ENCODE results near the gene ULK4. TPM values are rescaled to one million over a fixed set of nuclear protein-coding genes. Genes with fewer than 3 reads are reported as not detected.

ULK4 gene
- total and polyA plus RNA-seq, 2 donors (not counting 1 experiment from before 2014, with no cell fraction given), result 9.1 to 9.7 TPM

DNA sequence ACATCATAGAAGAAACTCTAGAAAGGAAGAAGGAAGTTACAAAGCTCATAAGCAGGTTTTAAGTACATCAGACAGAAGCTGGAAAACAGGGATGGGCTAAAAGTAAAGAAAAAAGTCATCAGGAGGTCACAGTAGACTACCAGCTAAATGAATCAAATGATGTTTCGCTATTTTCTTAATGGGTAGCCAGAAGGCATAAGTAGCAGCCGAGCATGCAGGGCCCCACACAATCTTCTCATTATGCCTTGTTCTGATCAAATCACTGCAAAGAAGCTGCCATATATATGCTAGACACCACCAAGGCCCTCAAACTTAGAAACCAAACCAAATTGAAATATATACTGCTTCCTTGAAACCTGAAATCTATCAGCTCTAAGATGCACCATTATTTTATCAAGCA lies 349.1 kb downstream of the ULK4 start:
- Histone ChIP-seq H3K9ac (ENCODE audit: insufficient read depth, low read length) (no peak overlapping the region), H3K27ac (ENCODE audit: insufficient read depth, low read length) (no peak overlapping the region)
- no peak for DNase-seq (ENCODE audit: low read depth in 2 of 2)

DNA sequence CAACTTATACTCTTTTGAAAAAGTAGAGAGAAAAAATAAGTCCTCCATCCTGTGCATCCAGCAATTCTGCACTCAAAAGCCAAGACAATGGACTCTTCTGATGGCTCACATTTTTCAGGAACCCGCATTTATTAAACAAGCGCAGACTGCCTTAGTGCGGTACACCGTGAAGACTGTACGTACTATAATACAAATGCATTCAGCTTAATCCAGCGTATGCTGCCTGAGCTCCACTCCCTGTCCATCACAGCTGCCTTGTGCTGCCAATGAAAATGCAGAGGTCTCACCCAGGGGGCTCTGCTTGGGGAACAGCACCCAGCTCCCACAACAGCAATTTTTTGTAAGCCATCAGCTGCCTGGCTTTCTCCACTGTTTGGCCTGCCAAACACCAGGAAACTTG lies 350.9 kb downstream of the ULK4 start:
- H3K27ac ChIP-seq (ENCODE audit: insufficient read depth, low read length), result no peak overlapping the region
- no peak overlapping the region for H3K9ac ChIP-seq (ENCODE audit: insufficient read depth, low read length)
- DNase-seq (ENCODE audit: low read depth in 2 of 2), result no peak
- no peaks in the 10 kb centered on the region for H3K36me3 ChIP-seq (ENCODE audit: control insufficient read depth, insufficient read depth, low read length)
- TF ChIP-seq, protein P1, sequence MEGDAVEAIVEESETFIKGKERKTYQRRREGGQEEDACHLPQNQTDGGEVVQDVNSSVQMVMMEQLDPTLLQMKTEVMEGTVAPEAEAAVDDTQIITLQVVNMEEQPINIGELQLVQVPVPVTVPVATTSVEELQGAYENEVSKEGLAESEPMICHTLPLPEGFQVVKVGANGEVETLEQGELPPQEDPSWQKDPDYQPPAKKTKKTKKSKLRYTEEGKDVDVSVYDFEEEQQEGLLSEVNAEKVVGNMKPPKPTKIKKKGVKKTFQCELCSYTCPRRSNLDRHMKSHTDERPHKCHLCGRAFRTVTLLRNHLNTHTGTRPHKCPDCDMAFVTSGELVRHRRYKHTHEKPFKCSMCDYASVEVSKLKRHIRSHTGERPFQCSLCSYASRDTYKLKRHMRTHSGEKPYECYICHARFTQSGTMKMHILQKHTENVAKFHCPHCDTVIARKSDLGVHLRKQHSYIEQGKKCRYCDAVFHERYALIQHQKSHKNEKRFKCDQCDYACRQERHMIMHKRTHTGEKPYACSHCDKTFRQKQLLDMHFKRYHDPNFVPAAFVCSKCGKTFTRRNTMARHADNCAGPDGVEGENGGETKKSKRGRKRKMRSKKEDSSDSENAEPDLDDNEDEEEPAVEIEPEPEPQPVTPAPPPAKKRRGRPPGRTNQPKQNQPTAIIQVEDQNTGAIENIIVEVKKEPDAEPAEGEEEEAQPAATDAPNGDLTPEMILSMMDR (conservative IDR thresholded peaks at IDR 0.05 in 1 of 2, IDR thresholded peaks at IDR 0.05 in 1 of 2; ENCODE audit: low read depth in 1 of 2, low read length in 2 of 2), result no peak
- TF ChIP-seq EZH2 (IDR thresholded peaks at IDR 0.05; ENCODE audit: low read length, missing control alignments), result no peak
- H3K79me2 ChIP-seq (ENCODE audit: control insufficient read depth, insufficient read depth, low read length), result no peaks in the 10 kb centered on the region
- H3K9me3 ChIP-seq (ENCODE audit: control insufficient read depth, insufficient read depth, low read depth, low read length), result no peaks in the 10 kb centered on the region
- no peak overlapping the region for H3K4me2 ChIP-seq (ENCODE audit: extremely low read depth, insufficient read depth, low read length)
- no peak overlapping the region for H2AFZ ChIP-seq (ENCODE audit: low read length)
- H3K27me3 ChIP-seq (ENCODE audit: control insufficient read depth, insufficient read depth, low read length), result no peaks in the 10 kb centered on the region
- no peaks in the 10 kb centered on the region for H4K20me1 ChIP-seq (ENCODE audit: control insufficient read depth, extremely low read depth, insufficient read depth, low read length)
- H3K4me1 ChIP-seq (ENCODE audit: control insufficient read depth, extremely low read depth, insufficient read depth, low read length), result no peaks in the 10 kb centered on the region
- no peak overlapping the region for H3K4me3 ChIP-seq (replicated peaks in 1 of 4; ENCODE audit: control extremely low read depth in 1 of 4, insufficient read depth in 1 of 4, low read depth in 3 of 4, low read length in 4 of 4)

More for the DNA sequence above, 349.1 kb downstream of the ULK4 start:
- Histone ChIP-seq H4K20me1 (ENCODE audit: control insufficient read depth, extremely low read depth, insufficient read depth, low read length) (no peaks in the 10 kb centered on the region), H3K9me3 (ENCODE audit: control insufficient read depth, insufficient read depth, low read depth, low read length) (no peaks in the 10 kb centered on the region), H3K4me2 (ENCODE audit: extremely low read depth, insufficient read depth, low read length) (no peak overlapping the region), H3K4me3 (replicated peaks in 1 of 4; ENCODE audit: control extremely low read depth in 1 of 4, insufficient read depth in 1 of 4, low read depth in 3 of 4, low read length in 4 of 4) (no peak overlapping the region), H2AFZ (ENCODE audit: low read length) (no peak overlapping the region), H3K4me1 (ENCODE audit: control insufficient read depth, extremely low read depth, insufficient read depth, low read length) (no peaks in the 10 kb centered on the region), H3K27me3 (ENCODE audit: control insufficient read depth, insufficient read depth, low read length) (no peaks in the 10 kb centered on the region), H3K36me3 (ENCODE audit: control insufficient read depth, insufficient read depth, low read length) (no peaks in the 10 kb centered on the region), H3K79me2 (ENCODE audit: control insufficient read depth, insufficient read depth, low read length) (no peaks in the 10 kb centered on the region)
- TF ChIP-seq, protein P1 (conservative IDR thresholded peaks at IDR 0.05 in 1 of 2, IDR thresholded peaks at IDR 0.05 in 1 of 2; ENCODE audit: low read depth in 1 of 2, low read length in 2 of 2), result no peak
- no peak for TF ChIP-seq EZH2 (IDR thresholded peaks at IDR 0.05; ENCODE audit: low read length, missing control alignments)

DNA sequence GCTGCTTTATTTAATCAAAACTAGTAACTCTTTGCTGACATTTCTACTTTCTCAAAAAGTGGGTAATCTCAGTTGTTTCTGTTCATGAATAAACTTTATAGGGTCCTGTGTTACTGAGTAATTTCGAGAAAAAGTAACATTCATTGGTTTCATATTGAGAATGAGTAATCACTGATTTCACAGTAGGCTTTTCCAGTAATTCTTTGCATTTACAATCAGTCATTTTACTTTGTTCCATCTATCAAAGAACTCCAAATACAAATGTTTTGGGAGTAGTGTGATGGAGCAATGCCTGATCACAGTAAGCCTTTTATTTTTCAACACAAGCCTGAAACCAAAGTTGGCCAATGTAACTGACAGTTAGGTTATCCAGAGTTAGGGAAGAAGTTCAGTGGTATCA lies 353.6 kb downstream of the ULK4 start:
- Histone ChIP-seq H3K79me2 (ENCODE audit: control insufficient read depth, insufficient read depth, low read length) (no peaks in the 10 kb centered on the region), H3K4me2 (ENCODE audit: extremely low read depth, insufficient read depth, low read length) (no peak overlapping the region), H3K9me3 (ENCODE audit: control insufficient read depth, insufficient read depth, low read depth, low read length) (no peaks in the 10 kb centered on the region), H3K9ac (ENCODE audit: insufficient read depth, low read length) (no peak overlapping the region), H3K27me3 (ENCODE audit: control insufficient read depth, insufficient read depth, low read length) (no peaks in the 10 kb centered on the region), H3K4me3 (replicated peaks in 1 of 4; ENCODE audit: control extremely low read depth in 1 of 4, insufficient read depth in 1 of 4, low read depth in 3 of 4, low read length in 4 of 4) (no peak overlapping the region), H3K36me3 (ENCODE audit: control insufficient read depth, insufficient read depth, low read length) (no peaks in the 10 kb centered on the region), H2AFZ (ENCODE audit: low read length) (no peak overlapping the region), H3K27ac (ENCODE audit: insufficient read depth, low read length) (no peak overlapping the region), H3K4me1 (ENCODE audit: control insufficient read depth, extremely low read depth, insufficient read depth, low read length) (no peaks in the 10 kb centered on the region), H4K20me1 (ENCODE audit: control insufficient read depth, extremely low read depth, insufficient read depth, low read length) (no peaks in the 10 kb centered on the region)
- DNase-seq (ENCODE audit: low read depth in 2 of 2), result no peak
- TF ChIP-seq, protein P1 (conservative IDR thresholded peaks at IDR 0.05 in 1 of 2, IDR thresholded peaks at IDR 0.05 in 1 of 2; ENCODE audit: low read depth in 1 of 2, low read length in 2 of 2), result no peak
- TF ChIP-seq EZH2 (IDR thresholded peaks at IDR 0.05; ENCODE audit: low read length, missing control alignments), result no peak
